Activated naive CD4-positive, alpha-beta T cell treated with anti-CD3 and anti-CD28 coated beads for 36 hours (primary cell): ENCODE data around the gene TRIM13. TPM values are rescaled to one million over a fixed set of nuclear protein-coding genes. Genes with fewer than 3 reads are reported as not detected.
A peak's percentile ranks its signal among the peaks of the same experiment; 100 is the strongest.
"Not testable (repeated sequence)": the region's sequence is repeated elsewhere in the genome, so short reads cannot be mapped to it uniquely, and the experiment has no call there.

Source experiments
- CTCF ChIA-PET: fragments of 350-600 bp; sonication (Branson Sonifier 250); formaldehyde crosslinking; loops from one replicate; lab custom pipeline; 2021; ENCODE audit warnings: antibody characterized with exemption; lab: Charles Lee
- DNase-seq: peaks from one replicate; pipeline ENCODE4 v3.0.0-alpha.2; 2020
- H3K27ac Mint-ChIP-seq: one replicate; pipeline ENCODE4 v1.8.0; 2021; ENCODE audit warnings: mild to moderate bottlenecking, mixed read lengths
- H3K27me3 Mint-ChIP-seq: one replicate; pipeline ENCODE4 v1.8.0; 2021; ENCODE audit warnings: low read depth, mixed read lengths
- H3K36me3 Mint-ChIP-seq: one replicate; pipeline ENCODE4 v1.8.0; 2021; ENCODE audit warnings: low read depth, mixed read lengths
- H3K4me1 Mint-ChIP-seq: one replicate; pipeline ENCODE4 v1.8.0; 2021; ENCODE audit warnings: low read depth, mixed read lengths
- H3K4me3 Mint-ChIP-seq: one replicate; pipeline ENCODE4 v1.8.0; 2021; ENCODE audit warnings: mild to moderate bottlenecking, moderate library complexity, mixed read lengths
- H3K9me3 Mint-ChIP-seq: one replicate; pipeline ENCODE4 v1.8.0; 2021; ENCODE audit warnings: mixed read lengths
- intact Hi-C: fragments of 100-400 bp; cut with micrococcal nuclease; formaldehyde crosslinking; loops from one replicate; pipeline ENCODE4 v1.15.1; 2023
- total RNA-seq, 2 experiments: library from RNA; stranded (reverse); gene quantifications; one replicate each; pipeline ENCODE4 v1.2.3, GENCODE V29; 2021

The TRIM13 gene
- total RNA-seq, 2 experiments from 2014 or later, result 15.5 to 15.8 TPM

DNA sequence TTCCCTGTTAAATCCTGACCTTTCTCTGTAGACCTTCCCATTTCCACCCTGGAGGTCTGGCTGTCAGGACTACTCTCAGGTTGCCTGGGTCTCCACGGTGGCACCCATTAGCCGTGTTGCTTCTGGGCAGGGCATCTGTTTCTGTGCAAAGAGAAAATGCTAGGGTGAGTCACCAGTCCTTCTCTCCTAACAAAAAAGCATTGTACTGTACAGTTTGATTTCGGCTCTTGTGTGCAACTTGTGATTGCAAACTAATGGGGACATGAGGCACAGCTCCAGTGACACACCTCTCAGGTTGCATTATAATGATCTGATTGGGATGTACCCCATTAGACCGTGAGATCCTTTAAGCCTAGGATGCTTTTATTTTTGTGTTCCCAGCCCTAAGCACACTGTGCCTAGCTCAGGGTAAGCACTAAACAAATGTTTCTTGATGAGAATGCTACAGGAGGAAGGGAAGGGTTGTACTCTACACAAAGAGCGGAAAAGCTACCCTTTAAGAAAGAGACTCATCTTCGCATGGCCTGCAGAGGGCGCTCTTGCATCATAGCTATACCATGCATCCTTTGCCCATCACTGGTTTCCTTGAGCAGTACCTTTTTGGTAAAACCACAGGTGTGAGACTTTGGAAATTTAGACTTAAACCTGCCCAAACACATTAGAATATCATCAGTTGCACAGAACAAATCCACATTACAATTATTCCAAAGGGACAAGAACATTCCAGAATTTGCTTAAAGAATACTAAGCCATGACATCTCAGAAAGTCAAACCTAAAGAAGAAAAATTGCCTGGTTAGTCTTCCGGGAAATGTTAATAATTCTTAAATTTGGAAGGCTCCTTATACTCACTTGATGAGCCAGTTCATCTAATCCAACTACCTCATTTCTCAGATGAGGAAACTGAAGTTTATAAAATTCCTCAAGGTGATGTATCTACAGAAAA is 20.3 kb upstream of the TRIM13 start:
- CTCF ChIA-PET, result interaction anchor here (0.5 to 4.0 kb wide), 45 partner anchors 8 to 1093 kb away, joined by 3 to 21 read pairs (median 3); partner anchors contain the start of genes SPRYD7 and TRIM13

DNA sequence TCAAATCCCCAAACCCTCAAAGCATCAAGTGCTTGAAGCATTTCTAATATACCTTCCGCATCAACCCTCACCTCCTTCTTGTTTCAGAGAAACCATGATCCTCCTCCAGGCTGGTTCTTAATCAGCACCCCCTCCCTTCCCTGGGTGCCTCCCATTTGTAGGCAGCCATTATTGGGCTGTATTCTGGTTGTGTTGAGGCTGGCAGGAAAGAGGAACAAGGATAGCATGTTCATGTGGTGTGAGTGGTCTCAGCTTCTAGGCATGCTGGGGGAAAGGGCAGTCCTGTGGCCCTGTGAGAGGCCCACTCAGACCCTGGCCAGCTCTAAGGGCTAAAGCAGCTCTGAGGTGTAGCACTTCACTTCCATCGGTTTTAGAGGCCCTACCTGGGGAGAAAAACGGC is 18.9 kb upstream of the TRIM13 start:
- no peak overlapping the region for H3K27ac Mint-ChIP-seq
- H3K9me3 Mint-ChIP-seq, result no peaks in the 10 kb centered on the region
- CTCF ChIA-PET, result interaction anchor here (0.7 to 4.0 kb wide), 8 partner anchors 19 to 1091 kb away, joined by 3 to 21 read pairs (median 4); partner anchors contain the start of genes SPRYD7 and TRIM13
- intact Hi-C loops, result loop anchor here (5.0 kb wide), 1 partner anchor 289 kb away; no protein-coding TSS in a partner anchor
- H3K27me3 Mint-ChIP-seq, result no peaks in the 10 kb centered on the region
- no peak overlapping the region for H3K4me3 Mint-ChIP-seq
- no peak for DNase-seq
- no peaks in the 10 kb centered on the region for H3K36me3 Mint-ChIP-seq
- no peaks in the 10 kb centered on the region for H3K4me1 Mint-ChIP-seq

More for the DNA sequence above, 20.3 kb upstream of the TRIM13 start:
- no peak overlapping the region for H3K27ac Mint-ChIP-seq
- H3K4me3 Mint-ChIP-seq, result no peak overlapping the region
- intact Hi-C loops, result loop anchor here (1.0 to 5.0 kb wide), 5 partner anchors 291 to 1094 kb away; no protein-coding TSS in a partner anchor
- H3K4me1 Mint-ChIP-seq, result no peaks in the 10 kb centered on the region
- H3K9me3 Mint-ChIP-seq, result no peaks in the 10 kb centered on the region
- H3K36me3 Mint-ChIP-seq, result no peaks in the 10 kb centered on the region
- peak; percentile 85 for DNase-seq
- H3K27me3 Mint-ChIP-seq, result no peaks in the 10 kb centered on the region

DNA sequence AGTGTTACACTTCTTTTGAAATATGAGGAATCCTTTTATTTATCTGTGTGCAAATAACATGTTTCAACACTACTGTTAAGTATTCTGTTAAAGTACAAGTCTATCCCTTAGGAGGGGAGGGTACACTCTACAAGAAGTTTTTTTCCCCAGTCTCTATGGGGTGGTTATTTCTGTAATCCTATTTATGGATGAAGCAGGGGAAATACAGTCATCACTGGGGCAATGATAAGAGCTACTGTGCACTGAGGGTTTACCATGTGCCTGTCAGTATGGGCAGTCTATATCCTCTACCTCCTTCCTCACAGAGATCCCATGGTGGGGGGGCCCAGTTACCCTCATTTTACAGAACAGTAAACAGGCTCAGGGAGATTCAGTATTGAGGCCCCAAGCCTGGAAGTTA is 16.6 kb upstream of the TRIM13 start:
- intact Hi-C loops, result no loop called here
- H3K9me3 Mint-ChIP-seq, result no peaks in the 10 kb centered on the region
- H3K27ac Mint-ChIP-seq, result no peak overlapping the region
- no peaks in the 10 kb centered on the region for H3K36me3 Mint-ChIP-seq
- no peak overlapping the region for H3K4me3 Mint-ChIP-seq
- CTCF ChIA-PET, result interaction anchor here (0.6 to 0.8 kb wide), 3 partner anchors 44 to 903 kb away, joined by 3 to 8 read pairs (median 3); partner anchors contain the start of gene SPRYD7
- no peaks in the 10 kb centered on the region for H3K4me1 Mint-ChIP-seq
- DNase-seq, result no peak
- H3K27me3 Mint-ChIP-seq, result no peaks in the 10 kb centered on the region

DNA sequence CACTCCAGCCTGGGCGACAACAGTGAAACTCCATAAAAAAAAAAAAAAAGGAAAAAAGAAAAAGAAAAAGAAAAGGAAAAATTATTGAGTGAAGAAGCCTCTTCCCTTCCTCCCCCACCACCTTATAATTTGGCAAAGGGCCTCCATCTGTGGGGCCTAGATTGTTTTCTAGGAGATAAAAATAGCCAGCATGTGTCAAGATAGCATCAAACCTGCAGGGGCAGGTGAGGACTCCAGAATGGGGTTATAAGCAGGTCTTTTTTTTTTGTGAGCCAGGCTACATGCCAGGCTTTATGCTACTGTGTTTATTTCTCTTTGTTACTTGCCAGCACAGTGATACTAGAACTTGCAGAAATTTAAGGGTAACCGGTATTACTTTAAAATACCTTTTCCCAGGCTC is 11.7 kb upstream of the TRIM13 start:
- Mint-ChIP-seq H3K9me3 (no peaks in the 10 kb centered on the region), H3K4me3 (no peak overlapping the region), H3K4me1 (no peaks in the 10 kb centered on the region), H3K27ac (no peak overlapping the region), H3K27me3 (no peaks in the 10 kb centered on the region), H3K36me3 (no peaks in the 10 kb centered on the region)
- CTCF ChIA-PET, result no interaction called here
- intact Hi-C loops, result no loop called here
- no peak for DNase-seq

DNA sequence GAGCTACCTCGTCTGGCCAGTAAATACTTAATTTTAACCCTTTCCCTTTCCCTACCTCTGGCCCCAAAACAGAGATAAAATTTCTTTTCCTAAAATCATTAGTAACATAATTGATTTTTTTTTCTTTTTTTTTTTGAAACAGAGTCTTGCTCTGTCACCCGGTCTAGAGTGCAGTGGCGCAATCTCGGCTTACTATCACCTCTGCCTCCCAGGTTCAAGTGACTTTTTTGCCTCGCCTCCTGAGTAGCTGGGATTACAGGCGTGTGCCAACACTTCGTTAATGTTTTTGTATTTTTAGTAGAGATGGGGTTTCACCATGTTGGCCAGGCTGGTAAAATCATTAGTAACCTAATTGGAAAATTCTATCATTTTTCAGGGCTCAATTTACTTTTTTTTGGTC is 10.4 kb upstream of the TRIM13 start:
- no peak overlapping the region for H3K4me3 Mint-ChIP-seq
- H3K4me1 Mint-ChIP-seq, result no peaks in the 10 kb centered on the region
- no peak for DNase-seq
- intact Hi-C loops, result no loop called here
- no peaks in the 10 kb centered on the region for H3K36me3 Mint-ChIP-seq
- CTCF ChIA-PET, result interaction anchor here (0.6 to 1.4 kb wide), 4 partner anchors 8 to 106 kb away, joined by 3 to 5 read pairs (median 4); partner anchors contain the start of gene SPRYD7
- H3K27me3 Mint-ChIP-seq, result no peaks in the 10 kb centered on the region
- no peak overlapping the region for H3K27ac Mint-ChIP-seq
- H3K9me3 Mint-ChIP-seq, result no peaks in the 10 kb centered on the region

DNA sequence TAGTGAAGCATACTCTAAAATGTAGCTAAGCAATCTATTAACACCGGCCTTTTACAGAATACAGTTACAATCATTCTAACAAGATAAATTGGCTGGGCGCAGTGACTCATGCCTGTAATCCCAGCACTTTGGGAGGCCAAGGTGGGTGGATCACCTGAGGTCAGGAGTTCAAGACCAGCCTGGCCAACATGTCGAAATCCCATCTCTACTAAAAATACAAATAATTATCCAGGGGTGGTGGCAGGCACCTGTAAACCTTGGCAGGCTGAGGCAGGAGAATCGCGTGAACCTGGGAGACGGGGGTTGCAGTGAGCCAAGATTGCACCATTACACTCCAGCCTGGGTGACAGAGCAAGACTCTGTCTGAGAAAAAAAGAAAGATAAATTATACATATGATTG is 6.2 kb upstream of the TRIM13 start:
- CTCF ChIA-PET, result interaction anchor here (0.6 to 1.9 kb wide), 2 partner anchors 14 to 20 kb away, joined by 3 to 8 read pairs; no protein-coding TSS in a partner anchor
- intact Hi-C loops, H3K27ac Mint-ChIP-seq: not testable (repeated sequence)

DNA sequence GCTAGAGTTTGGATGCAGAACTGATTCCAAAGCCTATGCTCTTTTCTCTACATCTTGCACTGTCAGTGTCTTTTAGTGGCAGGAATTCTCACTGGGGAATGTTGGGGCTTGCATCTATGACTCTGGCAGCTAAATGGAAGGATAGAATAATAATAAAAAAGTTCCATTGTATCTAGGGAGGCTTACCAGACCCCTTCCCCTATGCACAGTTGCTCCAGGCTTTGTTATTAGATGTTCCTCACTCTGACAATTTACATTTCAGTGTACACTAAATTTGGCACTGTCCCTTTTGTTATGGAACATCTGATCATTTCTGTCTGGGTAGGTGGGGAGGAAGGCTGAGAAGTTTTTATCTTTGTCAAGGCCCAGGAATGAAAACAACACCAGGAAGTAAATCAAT is 3.7 kb upstream of the TRIM13 start:
- intact Hi-C loops, result no loop called here
- no peak overlapping the region for H3K27ac Mint-ChIP-seq
- peaks cover 3% of the 10 kb centered on the region for H3K36me3 Mint-ChIP-seq
- DNase-seq, result no peak
- H3K4me3 Mint-ChIP-seq, result no peak overlapping the region
- CTCF ChIA-PET, result interaction anchor here (1.3 to 1.5 kb wide), 2 partner anchors 17 to 57 kb away, joined by 3 to 4 read pairs; partner anchors contain the start of gene SPRYD7
- H3K9me3 Mint-ChIP-seq, result no peaks in the 10 kb centered on the region
- H3K27me3 Mint-ChIP-seq, result no peaks in the 10 kb centered on the region
- peaks cover 8% of the 10 kb centered on the region for H3K4me1 Mint-ChIP-seq

More for the DNA sequence above, 6.2 kb upstream of the TRIM13 start:
- not testable (repeated sequence) for H3K27me3 Mint-ChIP-seq, H3K9me3 Mint-ChIP-seq, H3K4me1 Mint-ChIP-seq, H3K4me3 Mint-ChIP-seq, H3K36me3 Mint-ChIP-seq, DNase-seq

DNA sequence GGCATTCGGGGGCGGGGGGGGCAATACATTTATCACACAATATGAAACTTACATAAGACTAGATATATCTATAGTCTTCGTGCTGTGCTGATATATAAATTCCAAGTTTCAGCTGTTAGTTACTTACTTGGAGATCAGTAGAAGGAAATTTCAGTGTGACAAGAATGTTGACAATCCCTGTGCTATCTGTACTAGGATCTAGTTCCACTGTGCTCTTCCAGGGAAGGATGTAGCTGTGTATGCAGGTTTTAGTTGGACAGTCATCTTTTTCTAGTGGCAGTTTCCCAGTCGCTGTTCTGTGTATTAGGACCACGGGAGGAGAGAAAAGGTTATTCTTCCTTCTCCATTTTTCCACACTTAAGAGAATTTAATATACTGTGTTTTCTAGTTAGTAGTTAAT is 3.2 kb upstream of the TRIM13 start:
- H3K27me3 Mint-ChIP-seq, result no peaks in the 10 kb centered on the region
- H3K36me3 Mint-ChIP-seq, result peaks cover 8% of the 10 kb centered on the region
- CTCF ChIA-PET, result interaction anchor here (1.5 kb wide), 1 partner anchor 58 kb away, joined by 3 read pairs; the partner anchor contains the start of gene SPRYD7
- H3K4me1 Mint-ChIP-seq, result peaks cover 14% of the 10 kb centered on the region
- intact Hi-C loops, result no loop called here
- no peak for DNase-seq
- no peaks in the 10 kb centered on the region for H3K9me3 Mint-ChIP-seq
- H3K4me3 Mint-ChIP-seq, result no peak overlapping the region
- no peak overlapping the region for H3K27ac Mint-ChIP-seq

DNA sequence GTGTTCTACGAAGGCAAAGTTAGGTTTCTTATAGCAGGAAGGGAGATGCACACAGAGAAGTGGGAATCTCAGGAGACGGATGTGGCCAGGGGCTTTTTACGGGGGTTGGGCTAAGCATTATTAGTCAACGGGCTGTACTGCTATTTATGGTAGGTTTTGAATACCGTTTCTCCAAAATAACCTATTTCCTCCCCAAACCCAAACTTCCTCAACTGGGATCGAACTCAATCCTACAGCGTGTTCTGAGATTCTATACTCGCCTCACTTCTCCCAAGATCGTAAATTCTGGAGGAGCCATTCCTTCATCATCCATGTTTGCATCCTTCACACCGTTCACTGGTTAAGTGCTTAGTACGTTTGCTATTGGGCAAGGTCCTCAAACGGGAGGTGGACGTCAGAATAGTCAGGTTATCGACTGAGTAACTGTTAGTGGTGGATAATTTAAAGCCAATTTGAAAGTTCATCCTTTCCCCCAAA is 1.2 kb upstream of the TRIM13 start:
- Mint-ChIP-seq H3K9me3 (no peaks in the 10 kb centered on the region), H3K27me3 (no peaks in the 10 kb centered on the region), H3K27ac (no peak overlapping the region), H3K4me1 (peaks cover 28% of the 10 kb centered on the region), H3K36me3 (peaks cover 17% of the 10 kb centered on the region), H3K4me3 (peak overlapping the region; percentile 63)
- no peak for DNase-seq
- CTCF ChIA-PET, result interaction anchor here (2.0 kb wide), 1 partner anchor 86 kb away, joined by 15 read pairs; no protein-coding TSS in a partner anchor
- intact Hi-C loops, result loop anchor here (2.0 to 5.0 kb wide), 5 partner anchors 241 to 597 kb away; partner anchors contain the start of genes CAB39L and SETDB2

DNA sequence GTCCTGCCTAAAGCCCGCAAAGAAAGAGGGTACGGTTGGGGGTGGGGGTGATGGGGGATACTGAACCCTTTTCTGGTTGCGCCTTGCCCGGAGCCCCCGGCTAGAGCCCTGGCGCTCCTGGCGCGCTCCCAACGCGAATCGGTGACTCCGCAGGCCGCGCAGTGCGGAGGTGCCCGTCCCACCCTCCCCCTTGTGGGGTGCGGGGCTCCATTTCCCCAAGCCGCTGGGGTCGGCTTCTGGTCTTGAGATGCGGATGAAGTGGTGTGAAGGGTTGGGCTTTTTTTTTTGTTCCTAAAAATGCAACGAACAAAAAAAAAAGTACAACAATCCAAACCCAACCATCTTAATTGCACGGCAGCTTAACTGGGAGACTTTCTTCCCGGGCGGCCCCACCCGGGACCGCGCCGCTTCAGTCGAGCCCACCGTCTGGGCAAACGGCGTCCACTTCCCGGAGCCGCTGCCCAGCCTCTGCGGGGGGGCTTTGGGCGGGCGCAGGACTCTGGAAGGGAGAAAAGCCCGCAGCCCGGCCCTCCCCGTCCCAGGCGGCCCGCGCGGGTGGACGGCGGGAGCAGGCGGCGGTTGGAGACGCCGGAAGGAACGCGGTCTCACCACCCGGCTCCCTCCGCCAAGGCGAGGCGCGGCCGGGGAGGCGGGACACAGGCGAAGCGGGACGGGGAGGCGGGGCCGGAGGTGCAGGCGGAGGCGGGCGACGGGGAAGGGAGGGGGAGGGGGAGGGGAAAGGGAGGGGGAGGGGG is 504 bp upstream of the TRIM13 start:
- H3K27ac Mint-ChIP-seq, result peak overlapping the region; percentile 13
- H3K4me1 Mint-ChIP-seq, result peaks cover 28% of the 10 kb centered on the region

DNA sequence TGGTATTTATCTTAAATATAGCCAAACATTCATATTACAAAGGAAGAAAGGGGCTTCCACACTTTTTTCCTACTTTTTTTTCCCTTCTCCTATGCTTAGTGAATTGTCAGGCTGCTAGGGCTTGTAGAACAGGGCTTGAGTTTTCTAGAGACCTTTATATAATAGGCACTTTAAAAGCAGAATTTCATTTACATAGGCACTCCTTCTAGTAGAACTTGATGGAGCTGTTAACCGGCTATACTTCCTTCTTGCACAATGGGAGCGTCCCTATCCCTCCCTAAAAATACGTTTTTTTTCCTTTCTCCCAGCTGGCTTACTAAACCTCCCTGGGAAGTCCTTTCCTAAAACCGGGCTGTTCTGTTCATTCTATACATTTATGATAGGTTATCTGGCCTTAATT is 1.1 kb downstream of the TRIM13 start:
- H3K36me3 Mint-ChIP-seq, result peaks cover 21% of the 10 kb centered on the region
- peaks cover 38% of the 10 kb centered on the region for H3K4me1 Mint-ChIP-seq
- CTCF ChIA-PET, result interaction anchor here (0.6 to 2.2 kb wide), 23 partner anchors 9 to 1900 kb away, joined by 3 to 15 read pairs (median 4); no protein-coding TSS in a partner anchor
- peak overlapping the region; percentile 57 for H3K27ac Mint-ChIP-seq
- no peak for DNase-seq
- no peaks in the 10 kb centered on the region for H3K27me3 Mint-ChIP-seq
- H3K9me3 Mint-ChIP-seq, result no peaks in the 10 kb centered on the region
- intact Hi-C loops, result loop anchor here (1.0 to 5.0 kb wide), 15 partner anchors 62 to 912 kb away; partner anchors contain the start of genes CAB39L, SETDB2 and SPRYD7
- H3K4me3 Mint-ChIP-seq, result peak overlapping the region; percentile 79

More for the DNA sequence above, 504 bp upstream of the TRIM13 start:
- H3K27me3 Mint-ChIP-seq, result no peaks in the 10 kb centered on the region
- H3K9me3 Mint-ChIP-seq, result no peaks in the 10 kb centered on the region
- peak; percentile 92 for DNase-seq
- peaks cover 17% of the 10 kb centered on the region for H3K36me3 Mint-ChIP-seq
- intact Hi-C loops, result loop anchor here (2.0 to 5.0 kb wide), 5 partner anchors 240 to 596 kb away; partner anchors contain the start of genes CAB39L and SETDB2
- CTCF ChIA-PET, result interaction anchor here (0.8 to 2.2 kb wide), 13 partner anchors 11 to 915 kb away, joined by 3 to 15 read pairs (median 5); no protein-coding TSS in a partner anchor
- H3K4me3 Mint-ChIP-seq, result peak overlapping the region; percentile 63
